Measurements from ENCODE around the gene SF1.

Gene SF1

GRCh38 chr11:64744544-64745188, 33.7 kb downstream of the SF1 start:
- DNase-seq, result no peak

DNA sequence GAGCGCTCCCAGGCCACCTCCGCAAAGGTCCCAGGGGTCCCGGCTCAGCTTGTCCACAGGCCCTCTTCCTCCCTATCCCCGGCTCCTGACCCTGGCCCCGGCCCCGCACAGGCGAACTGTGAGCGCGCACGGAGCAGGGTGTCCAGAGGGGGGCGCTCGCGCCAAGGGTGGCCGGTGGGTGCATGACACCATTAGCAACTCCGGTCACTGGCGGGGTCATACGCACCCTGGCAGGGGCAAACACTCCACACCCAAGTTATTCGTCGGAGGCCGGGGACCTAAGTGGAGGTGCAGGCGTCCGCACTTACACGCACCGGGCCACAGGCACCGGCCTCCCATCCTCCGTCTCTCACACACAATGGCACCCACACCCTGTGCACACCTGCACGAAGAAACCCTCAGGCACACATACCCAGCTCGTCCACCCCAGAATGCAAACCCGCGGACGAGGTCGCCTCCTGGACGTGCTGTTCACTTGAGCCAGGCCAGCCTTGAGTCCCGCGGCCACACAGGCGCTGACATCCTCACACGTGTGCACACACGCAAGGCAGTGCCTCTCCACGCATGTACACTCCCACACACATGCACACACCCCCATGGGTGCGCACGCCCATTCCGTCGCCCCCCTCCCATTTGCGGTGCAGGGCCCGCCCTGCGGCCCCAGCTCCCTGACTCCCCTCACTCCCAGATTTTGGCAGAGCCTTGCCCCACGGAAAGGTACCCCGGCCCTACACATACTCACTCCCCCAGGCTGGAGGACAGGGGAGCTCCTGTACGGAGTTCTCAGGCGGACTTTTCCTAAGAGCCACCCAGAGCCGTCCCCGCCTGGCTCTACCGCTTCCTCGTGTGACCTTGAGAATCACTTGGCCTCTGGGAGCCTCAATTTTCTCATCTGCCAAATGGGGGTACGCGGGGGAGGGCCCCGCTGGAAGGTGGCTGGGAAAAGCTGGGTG, 34.5 kb downstream of the SF1 start, which contains the start of gene RASGRP2:
TSS of gene RASGRP2 (minus strand) at position 552 of the 953 bp plus-strand sequence. CDS start 1,276 bp downstream, outside the sequence.
- peak; percentile 82 for DNase-seq

- peak; percentile 77 for DNase-seq
These were observed 35.3 kb downstream of the SF1 start for GRCh38 chr11:64742889-64743590.

GRCh38 chr11:64742087-64742888, 36.1 kb downstream of the SF1 start:
- peak; percentile 64 for DNase-seq

GRCh38 chr11:64741375-64742086, 36.8 kb downstream of the SF1 start:
- no peak for DNase-seq

DNA sequence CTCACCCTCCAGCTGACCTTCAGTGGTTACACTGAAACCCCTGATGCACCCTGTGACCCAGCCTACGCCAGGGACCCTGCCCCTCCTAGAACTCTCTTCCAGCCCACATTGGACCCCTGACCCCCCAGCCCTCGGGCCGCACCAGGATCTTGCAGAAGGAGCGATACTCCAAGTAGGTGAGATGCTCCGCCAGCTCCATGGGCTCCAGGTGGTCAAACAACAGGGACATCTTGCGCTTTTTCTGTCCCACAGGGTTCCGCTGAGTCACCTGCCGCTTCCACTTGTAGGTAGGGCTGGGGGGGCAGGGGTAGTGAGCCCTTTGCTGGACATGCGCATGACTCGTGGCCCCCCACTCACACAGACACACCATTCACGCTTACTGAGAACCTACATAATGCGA, 38.5 kb downstream of the SF1 start:
- no peak for DNase-seq

DNA sequence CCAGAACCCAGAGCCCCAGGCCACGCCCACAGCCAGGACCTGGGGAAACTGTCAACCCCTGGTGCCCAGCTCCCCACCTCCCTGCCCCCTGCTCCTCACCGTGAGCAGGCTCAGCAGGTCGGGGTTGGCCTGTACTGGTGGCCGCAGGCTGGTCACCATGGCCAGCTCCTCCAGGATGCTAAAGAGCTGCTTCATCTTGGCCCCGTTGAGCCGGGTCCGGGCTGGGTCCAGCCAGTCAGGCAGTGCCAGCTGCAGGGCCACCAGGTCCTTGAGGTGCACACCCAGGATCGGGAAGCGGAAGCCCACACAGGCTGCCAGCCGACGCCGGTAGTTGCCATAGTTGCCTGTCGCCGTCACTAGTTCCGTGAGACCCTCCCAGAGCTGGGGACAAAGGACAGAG, 41.7 kb downstream of the SF1 start:
- no peak for DNase-seq

DNA sequence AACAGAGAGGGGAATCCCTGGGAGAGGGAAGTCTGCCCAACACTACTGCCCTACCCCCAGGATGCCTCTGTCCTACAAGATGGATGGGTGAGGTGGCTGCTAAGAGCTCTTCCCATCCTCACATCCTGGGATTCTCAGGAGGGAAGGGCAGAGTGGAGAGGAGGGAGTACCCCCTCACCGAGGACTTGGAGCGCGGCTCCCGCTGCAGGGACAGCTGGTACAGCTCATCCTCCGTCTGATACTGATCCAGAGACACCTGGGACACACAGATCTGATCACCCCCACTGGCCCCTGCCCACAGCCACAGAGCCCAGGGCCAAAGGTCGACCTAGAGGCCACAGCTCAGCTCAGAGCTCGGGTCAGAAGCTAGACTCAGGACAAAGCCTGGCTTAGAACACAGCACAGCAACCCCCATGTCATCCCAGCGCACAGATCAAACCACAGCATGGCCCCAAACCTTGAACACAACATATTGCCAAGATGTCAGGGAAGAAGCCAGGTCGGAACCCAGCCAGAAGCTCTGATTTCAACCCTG, 42.5 kb downstream of the SF1 start:
- no peak for DNase-seq

- DNase-seq, result no peak
These were observed 43.3 kb downstream of the SF1 start for GRCh38 chr11:64734811-64735724.

- DNase-seq, result no peak
These were observed 46.7 kb downstream of the SF1 start for GRCh38 chr11:64731601-64732000.

DNA sequence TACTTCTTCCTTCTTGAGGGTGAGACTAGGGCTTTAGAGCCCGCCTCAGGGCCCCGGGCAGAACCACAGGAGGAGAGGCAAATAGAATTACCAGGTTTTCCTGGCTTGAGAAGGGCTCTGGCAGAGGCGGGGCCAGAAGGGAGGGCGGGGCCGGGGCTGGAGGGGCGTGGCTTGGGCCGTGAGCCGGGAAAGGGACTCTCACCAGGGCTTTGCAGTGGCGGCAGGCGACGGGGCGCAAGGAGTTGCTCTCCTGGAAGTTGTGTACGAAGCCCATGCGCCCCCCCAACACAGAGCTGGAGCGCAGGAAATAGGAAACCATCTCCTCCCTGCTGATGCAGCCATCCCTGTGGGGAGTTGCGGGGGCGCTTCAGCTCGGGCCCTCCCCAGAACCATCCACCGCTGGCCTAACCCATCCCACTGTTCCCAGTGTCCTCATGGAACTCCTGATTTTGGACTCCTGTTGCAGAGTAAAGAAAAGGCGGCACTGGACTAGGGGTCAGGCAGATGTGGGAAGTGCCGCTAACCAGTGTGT, 48.4 kb downstream of the SF1 start:
- DNase-seq, result peak; percentile 38

GRCh38 chr11:64728757-64729365, 49.5 kb downstream of the SF1 start:
- no peak for DNase-seq

DNA sequence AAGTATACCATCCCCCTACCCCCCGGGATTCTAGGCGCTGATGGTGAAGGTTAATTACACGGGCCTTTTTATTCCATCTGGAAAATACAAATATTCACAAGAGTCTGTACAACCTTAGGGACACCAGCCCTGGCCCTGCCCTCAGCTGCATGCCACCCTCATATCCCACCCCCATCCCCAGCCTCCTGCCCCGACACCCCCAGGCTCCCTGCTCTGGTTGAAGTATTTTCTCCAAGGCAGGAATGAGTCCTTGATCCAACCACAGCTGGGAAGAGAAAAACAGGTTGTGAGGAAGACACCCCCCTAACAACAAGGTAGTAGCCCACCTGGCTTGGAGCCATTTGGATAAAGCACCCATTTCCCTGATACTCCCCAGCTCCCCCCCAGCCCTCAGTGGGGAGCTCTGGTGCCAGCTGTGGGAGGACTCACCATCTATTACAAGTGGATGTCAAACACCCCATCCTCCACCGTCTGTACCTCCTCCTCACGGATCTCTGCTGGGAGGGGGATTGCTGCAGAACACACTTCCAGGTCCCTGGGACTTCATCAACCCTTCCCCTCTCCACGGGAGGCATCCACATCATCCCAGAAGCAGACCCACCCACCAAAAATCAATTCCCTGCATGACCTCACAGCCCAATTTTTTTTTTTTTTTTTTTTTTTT, 51.3 kb downstream of the SF1 start:
- DNase-seq, result no peak

DNA sequence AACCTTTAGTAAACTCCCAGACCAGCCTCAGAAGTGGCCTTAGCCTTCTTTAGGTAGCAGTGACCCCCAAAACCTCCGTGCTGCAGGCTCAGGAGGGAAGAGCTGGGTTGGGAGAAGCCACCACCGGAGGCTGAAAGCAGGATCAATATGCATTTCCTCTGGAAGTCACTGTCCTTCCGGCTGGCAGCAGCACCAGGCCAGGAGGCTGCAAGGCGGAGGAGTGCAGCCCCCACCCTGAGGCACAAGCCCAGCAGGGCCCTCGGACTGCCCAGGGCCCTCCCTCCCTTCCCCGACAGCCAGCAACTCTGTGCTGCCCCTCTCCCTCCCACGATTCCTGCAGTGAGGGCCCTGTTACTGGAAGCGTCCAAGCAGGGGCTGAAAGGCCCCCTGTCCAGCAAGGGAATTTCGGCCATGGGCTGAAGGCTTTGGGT, 52.1 kb downstream of the SF1 start:
- DNase-seq, result no peak

GRCh38 chr11:64724863-64725532, 53.3 kb downstream of the SF1 start:
- DNase-seq, result no peak

DNA sequence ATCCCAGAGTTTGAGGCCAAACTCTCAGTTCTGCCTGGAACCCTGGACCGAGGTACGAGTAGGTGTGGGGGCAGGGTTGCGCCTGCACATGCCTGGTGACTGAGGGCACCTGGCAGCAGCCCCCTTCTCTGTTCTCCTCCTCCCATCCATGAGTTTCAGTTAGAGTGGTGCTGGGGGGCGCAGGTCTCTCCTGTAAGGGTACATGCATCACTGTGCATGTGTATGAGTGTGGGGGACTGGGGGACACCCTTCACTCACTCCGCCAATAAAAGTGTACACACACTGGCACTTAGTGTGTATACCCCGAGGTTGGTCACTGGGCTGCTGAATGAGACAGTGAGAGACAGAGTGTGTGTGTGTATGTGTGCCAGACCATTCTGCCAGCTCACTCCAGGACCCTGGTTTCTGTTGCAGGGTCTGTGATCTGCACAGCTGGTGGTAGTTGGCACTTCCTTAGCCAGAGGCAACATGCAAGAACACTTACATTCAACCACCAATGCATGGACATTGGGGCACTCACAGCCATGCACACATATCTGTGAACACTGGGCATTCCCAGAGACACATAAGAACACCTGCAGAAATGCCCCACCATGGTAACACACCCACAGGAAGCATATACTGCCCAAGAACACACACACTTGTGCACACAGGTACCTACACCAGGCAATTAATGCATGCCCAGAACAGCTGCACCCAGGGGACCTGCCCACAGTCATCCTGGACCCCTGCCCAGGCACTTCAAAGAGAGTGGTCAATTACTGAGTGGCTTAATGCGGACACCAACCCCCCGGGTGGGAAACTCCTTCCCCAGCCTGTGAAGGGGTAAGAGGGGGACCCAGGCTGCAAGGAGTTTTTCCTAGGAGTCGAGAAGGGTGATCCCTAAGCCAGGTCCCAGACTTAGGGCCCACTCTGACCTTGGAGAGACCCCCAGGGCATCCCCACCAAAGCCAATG, 54.2 kb downstream of the SF1 start:
- DNase-seq, result no peak

Data from RPMI8226 (cell line).